Nephron (organoid): ENCODE data around the gene INPP1.

Source experiments
- H3K27ac Mint-ChIP-seq, 3 experiments: 2 replicates each; pipeline ENCODE4 v1.8.0; 2020; ENCODE audit warnings: mixed read lengths in 3 of 3, mild to moderate bottlenecking in 2 of 3, moderate library complexity in 1 of 3
- H3K27me3 Mint-ChIP-seq: 2 replicates; pipeline ENCODE4 v1.8.0; 2021; ENCODE audit warnings: low read depth, mild to moderate bottlenecking, moderate library complexity, mixed read lengths
- H3K36me3 Mint-ChIP-seq: 2 replicates; pipeline ENCODE4 v1.8.0; 2020; ENCODE audit warnings: low read depth, mixed read lengths
- H3K4me1 Mint-ChIP-seq: 2 replicates; pipeline ENCODE4 v1.8.0; 2020; ENCODE audit warnings: mixed read lengths
- H3K4me3 Mint-ChIP-seq, 3 experiments: 2 replicates each; pipeline ENCODE4 v1.8.0; 2020; ENCODE audit warnings: mild to moderate bottlenecking in 3 of 3, mixed read lengths in 3 of 3, moderate library complexity in 2 of 3
- H3K9me3 Mint-ChIP-seq: 2 replicates; pipeline ENCODE4 v1.8.0; 2020; ENCODE audit warnings: mixed read lengths
- CTCF ChIP-seq, 3 experiments: fragments of 200-600 bp; sonication (generic); IDR thresholded peaks; one replicate each; pipeline ENCODE4 v1.5.0; 2021; ENCODE audit warnings: antibody characterized with exemption in 3 of 3; ENCODE audit not compliant: unreplicated experiment in 3 of 3

INPP1 gene

GRCh38 chr2:190360965-190361364, 17.6 kb downstream of the INPP1 start:
- no peaks in the 10 kb centered on the region for H3K9me3 Mint-ChIP-seq
- H3K36me3 Mint-ChIP-seq = peaks cover 4% of the 10 kb centered on the region
- no peaks in the 10 kb centered on the region for H3K27me3 Mint-ChIP-seq
- no peak for TF ChIP-seq CTCF (IDR thresholded peaks at IDR 0.05; ENCODE audit: unreplicated experiment in 3 of 3)
- H3K4me3 Mint-ChIP-seq = no peak overlapping the region
- H3K4me1 Mint-ChIP-seq = peaks cover 22% of the 10 kb centered on the region
- no peak overlapping the region for H3K27ac Mint-ChIP-seq

- no peaks in the 10 kb centered on the region for H3K9me3 Mint-ChIP-seq
- peaks cover 4% of the 10 kb centered on the region for H3K36me3 Mint-ChIP-seq
- no peak overlapping the region for H3K4me3 Mint-ChIP-seq
- no peak overlapping the region for H3K27ac Mint-ChIP-seq
- no peaks in the 10 kb centered on the region for H3K27me3 Mint-ChIP-seq
- no peak for TF ChIP-seq CTCF (IDR thresholded peaks at IDR 0.05; ENCODE audit: unreplicated experiment in 3 of 3)
- peaks cover 18% of the 10 kb centered on the region for H3K4me1 Mint-ChIP-seq
Measured at GRCh38 chr2:190361572-190361971, 18.2 kb downstream of the INPP1 start.

GRCh38 chr2:190362894-190363293, 19.5 kb downstream of the INPP1 start:
- H3K4me1 Mint-ChIP-seq = peaks cover 13% of the 10 kb centered on the region
- no peaks in the 10 kb centered on the region for H3K27me3 Mint-ChIP-seq
- TF ChIP-seq CTCF (IDR thresholded peaks at IDR 0.05; ENCODE audit: unreplicated experiment in 3 of 3) = no peak
- H3K36me3 Mint-ChIP-seq = peaks cover 5% of the 10 kb centered on the region
- H3K9me3 Mint-ChIP-seq = no peaks in the 10 kb centered on the region
- no peak overlapping the region for H3K4me3 Mint-ChIP-seq
- H3K27ac Mint-ChIP-seq = no peak overlapping the region

GRCh38 chr2:190365499-190366204, 22.3 kb downstream of the INPP1 start:
- H3K27me3 Mint-ChIP-seq = no peaks in the 10 kb centered on the region
- no peak for TF ChIP-seq CTCF (IDR thresholded peaks at IDR 0.05; ENCODE audit: unreplicated experiment in 3 of 3)
- H3K9me3 Mint-ChIP-seq = no peaks in the 10 kb centered on the region
- peaks cover 12% of the 10 kb centered on the region for H3K36me3 Mint-ChIP-seq
- H3K4me3 Mint-ChIP-seq = no peak overlapping the region
- H3K4me1 Mint-ChIP-seq = no peaks in the 10 kb centered on the region
- H3K27ac Mint-ChIP-seq = no peak overlapping the region

- Mint-ChIP-seq H3K4me3 (no peak overlapping the region), H3K27me3 (no peaks in the 10 kb centered on the region), H3K36me3 (peaks cover 12% of the 10 kb centered on the region), H3K9me3 (no peaks in the 10 kb centered on the region), H3K27ac (no peak overlapping the region), H3K4me1 (no peaks in the 10 kb centered on the region)
- no peak for TF ChIP-seq CTCF (IDR thresholded peaks at IDR 0.05; ENCODE audit: unreplicated experiment in 3 of 3)
Measured at GRCh38 chr2:190366248-190366753, 22.9 kb downstream of the INPP1 start.

GRCh38 chr2:190367091-190367490, 23.7 kb downstream of the INPP1 start:
- H3K4me3 Mint-ChIP-seq = no peak overlapping the region
- H3K27me3 Mint-ChIP-seq = no peaks in the 10 kb centered on the region
- no peaks in the 10 kb centered on the region for H3K4me1 Mint-ChIP-seq
- no peak for TF ChIP-seq CTCF (IDR thresholded peaks at IDR 0.05; ENCODE audit: unreplicated experiment in 3 of 3)
- H3K36me3 Mint-ChIP-seq = peaks cover 12% of the 10 kb centered on the region
- H3K27ac Mint-ChIP-seq = no peak overlapping the region
- H3K9me3 Mint-ChIP-seq = no peaks in the 10 kb centered on the region
